Breast epithelium (tissue), 4 donors: ENCODE measurements around the gene ZNF70. TPM values are rescaled to one million over a fixed set of nuclear protein-coding genes. Genes with fewer than 3 reads are reported as not detected.

Experiments used
- DNase-seq, 2 donors: peaks; one replicate each; pipeline ENCODE4 v3.0.0-alpha.2; 2019; ENCODE audit warnings: low spot score in 2 of 2
- H3K27ac ChIP-seq, 2 donors: fragments of 200-600 bp; sonication (generic) in 1 of 2; one replicate each; pipeline ENCODE4 v1.5.1; 2016 to 2019; ENCODE audit warnings: mild to moderate bottlenecking in 1 of 2
- H3K27me3 ChIP-seq, 2 donors: fragments of 200-600 bp; sonication (generic) in 1 of 2; one replicate each; pipeline versions ENCODE4 v1.5.1 to v1.6.0; 2017 to 2019; ENCODE audit warnings: control low read depth in 1 of 2, mild to moderate bottlenecking in 1 of 2
- H3K36me3 ChIP-seq: fragments of 200-600 bp; one replicate; pipeline ENCODE4 v1.5.1; 2019
- H3K4me1 ChIP-seq, 2 donors: fragments of 200-600 bp; sonication (generic); one replicate each; pipeline ENCODE4 v1.5.1; 2016 to 2019; ENCODE audit warnings: control low read depth in 1 of 2
- H3K4me3 ChIP-seq, 3 donors: fragments of 200-600 bp; sonication (generic); 1 replicate in 2 of 3; 2 replicates in 1 of 3; pipeline ENCODE4 v1.5.1; 2016 to 2019; ENCODE audit warnings: mild to moderate bottlenecking in 3 of 3, moderate library complexity in 2 of 3
- H3K9me3 ChIP-seq, 2 donors: fragments of 200-600 bp; sonication (generic) in 1 of 2; one replicate each; pipeline ENCODE4 v1.5.1; 2016 to 2019; ENCODE audit warnings: control low read depth in 1 of 2
- POLR2A ChIP-seq: fragments of 450-650 bp; IDR thresholded peaks from one replicate; pipeline ENCODE4 v1.6.1; 2016; ENCODE audit warnings: antibody characterized with exemption, mild to moderate bottlenecking, moderate library complexity
- POLR2AphosphoS5 ChIP-seq, 3 donors: sonication (generic); formaldehyde crosslinking; IDR thresholded peaks; one replicate each; pipeline ENCODE4 v1.6.1; 2017; ENCODE audit warnings: antibody characterized with exemption in 3 of 3
- intact Hi-C: fragments of 100-400 bp; cut with DNase I; formaldehyde crosslinking; loops from one replicate; pipeline ENCODE4 v1.15.1; 2023; ENCODE audit warnings: low total_unique reads
- total RNA-seq, 3 donors: library from RNA; depleted of rRNA; stranded (reverse); fragments of >200 nt; gene quantifications; one replicate each; pipeline ENCODE4 v1.1.0, GENCODE V29; 2016
- TF ChIP-seq, protein P1 (sequence below), 3 donors: fragments of 450-650 bp; IDR thresholded peaks; one replicate each; pipeline ENCODE4 v1.5.1; 2016 to 2017; ENCODE audit warnings: antibody characterized with exemption in 3 of 3, mild to moderate bottlenecking in 3 of 3, moderate library complexity in 3 of 3

The ZNF70 gene
- total RNA-seq, 3 donors from 2014 or later = 3.2 to 4.6 (median 4.1) TPM

DNA sequence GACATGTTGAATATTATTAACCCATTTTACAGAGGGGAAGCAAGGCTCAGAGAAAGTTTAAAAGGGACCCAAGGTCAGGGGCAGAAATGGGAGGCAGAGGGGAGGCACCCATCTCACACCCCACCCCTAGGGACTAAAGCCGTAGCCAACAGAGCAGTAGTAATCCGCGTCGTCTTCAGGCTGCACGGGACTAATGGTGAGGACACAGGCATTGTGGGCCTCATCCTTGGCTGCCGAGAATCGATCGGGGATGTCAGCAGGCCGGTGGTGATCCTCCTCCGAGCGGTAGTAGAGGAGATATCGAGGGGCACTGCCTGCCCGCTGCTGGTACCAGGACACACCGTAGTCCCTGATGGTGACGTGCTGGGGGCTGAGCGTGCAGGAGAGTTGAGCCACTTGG is 1.8 kb upstream of the ZNF70 start:
- intact Hi-C loops = no loop called here
- DNase-seq = no peak
- H3K4me3 ChIP-seq = no peak overlapping the region
- no peaks in the 10 kb centered on the region for H3K36me3 ChIP-seq
- no peak overlapping the region for H3K27ac ChIP-seq
- no peaks in the 10 kb centered on the region for H3K27me3 ChIP-seq
- no peaks in the 10 kb centered on the region for H3K9me3 ChIP-seq
- no peaks in the 10 kb centered on the region for H3K4me1 ChIP-seq
- TF ChIP-seq POLR2AphosphoS5 (IDR thresholded peaks at IDR 0.05) (no peak), POLR2A (no peak)
- TF ChIP-seq, protein P1, sequence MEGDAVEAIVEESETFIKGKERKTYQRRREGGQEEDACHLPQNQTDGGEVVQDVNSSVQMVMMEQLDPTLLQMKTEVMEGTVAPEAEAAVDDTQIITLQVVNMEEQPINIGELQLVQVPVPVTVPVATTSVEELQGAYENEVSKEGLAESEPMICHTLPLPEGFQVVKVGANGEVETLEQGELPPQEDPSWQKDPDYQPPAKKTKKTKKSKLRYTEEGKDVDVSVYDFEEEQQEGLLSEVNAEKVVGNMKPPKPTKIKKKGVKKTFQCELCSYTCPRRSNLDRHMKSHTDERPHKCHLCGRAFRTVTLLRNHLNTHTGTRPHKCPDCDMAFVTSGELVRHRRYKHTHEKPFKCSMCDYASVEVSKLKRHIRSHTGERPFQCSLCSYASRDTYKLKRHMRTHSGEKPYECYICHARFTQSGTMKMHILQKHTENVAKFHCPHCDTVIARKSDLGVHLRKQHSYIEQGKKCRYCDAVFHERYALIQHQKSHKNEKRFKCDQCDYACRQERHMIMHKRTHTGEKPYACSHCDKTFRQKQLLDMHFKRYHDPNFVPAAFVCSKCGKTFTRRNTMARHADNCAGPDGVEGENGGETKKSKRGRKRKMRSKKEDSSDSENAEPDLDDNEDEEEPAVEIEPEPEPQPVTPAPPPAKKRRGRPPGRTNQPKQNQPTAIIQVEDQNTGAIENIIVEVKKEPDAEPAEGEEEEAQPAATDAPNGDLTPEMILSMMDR (IDR thresholded peaks at IDR 0.05) = no peak

DNA sequence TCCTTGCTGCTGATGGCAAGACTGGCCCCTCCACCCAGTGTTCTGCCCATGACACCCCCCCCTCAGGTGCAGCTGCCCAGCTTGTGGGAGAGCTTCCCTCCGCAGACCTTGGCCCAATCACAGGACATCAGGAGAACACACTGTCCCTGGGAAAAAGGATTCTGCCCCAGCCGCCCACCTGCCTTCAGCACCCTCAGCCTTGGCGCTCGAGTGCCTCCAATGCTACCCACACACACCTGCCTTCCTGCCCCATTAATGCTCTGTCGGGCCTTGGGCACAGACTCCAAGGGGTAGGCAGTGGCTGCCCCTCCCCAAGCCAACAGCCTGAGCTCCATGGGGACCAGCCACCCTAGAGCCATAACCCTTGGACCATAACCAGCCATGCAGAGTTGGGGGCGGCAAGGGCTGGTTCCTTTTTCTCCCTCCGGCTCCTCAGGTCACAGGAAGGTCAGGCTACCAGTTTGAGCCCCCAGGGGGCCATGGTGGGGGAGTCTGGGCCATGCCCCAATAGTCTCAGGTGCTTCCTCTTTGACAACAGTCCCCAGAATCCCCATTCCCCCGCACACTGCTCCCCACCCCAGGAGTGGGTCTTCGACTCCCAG is 1.3 kb upstream of the ZNF70 start:
- Histone ChIP-seq H3K9me3 (no peaks in the 10 kb centered on the region), H3K4me1 (no peaks in the 10 kb centered on the region), H3K27ac (peak overlapping the region in 1 of 2 donors; percentile 95), H3K27me3 (no peaks in the 10 kb centered on the region), H3K4me3 (peak overlapping the region in 1 of 3 donors; percentile 83), H3K36me3 (no peaks in the 10 kb centered on the region)
- TF ChIP-seq, protein P1 (IDR thresholded peaks at IDR 0.05) = no peak
- TF ChIP-seq POLR2A (no peak), POLR2AphosphoS5 (IDR thresholded peaks at IDR 0.05) (no peak)
- no peak for DNase-seq
- intact Hi-C loops = no loop called here

DNA sequence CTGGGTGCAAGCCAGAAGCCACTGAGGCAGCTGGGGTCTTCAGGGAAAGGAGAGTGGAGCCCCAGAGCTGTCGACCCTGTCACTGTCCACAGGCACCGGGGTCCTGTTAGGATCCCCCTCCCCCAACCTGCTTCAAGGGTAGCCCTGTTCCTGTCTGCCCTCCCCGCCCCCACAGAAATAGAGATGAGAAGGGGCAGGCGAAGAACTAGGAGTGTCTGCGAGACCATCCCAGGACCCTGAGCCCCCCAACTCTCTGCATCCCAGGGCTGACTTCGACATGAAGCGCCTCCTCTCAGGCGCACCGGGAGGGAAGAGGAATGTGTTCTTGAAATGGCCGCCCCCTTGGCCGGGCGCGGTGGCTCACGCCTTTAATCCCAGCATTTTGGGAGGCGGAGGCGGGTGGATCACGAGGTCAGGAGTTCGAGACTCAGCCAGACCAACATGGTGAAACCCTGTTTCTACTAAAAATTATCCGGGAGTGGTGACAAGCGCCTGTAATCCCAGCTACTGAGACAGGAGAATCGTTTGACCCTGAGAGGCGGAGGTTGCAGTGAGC is 607 bp upstream of the ZNF70 start:
- Histone ChIP-seq H3K4me3 (peak overlapping the region; percentile 64 to 83 (median 73)), H3K9me3 (no peaks in the 10 kb centered on the region), H3K27ac (peak overlapping the region; percentile 95), H3K27me3 (no peaks in the 10 kb centered on the region), H3K36me3 (no peaks in the 10 kb centered on the region), H3K4me1 (no peaks in the 10 kb centered on the region)
- intact Hi-C loops = no loop called here
- no peak for DNase-seq
- TF ChIP-seq, protein P1 (IDR thresholded peaks at IDR 0.05) = no peak
- TF ChIP-seq POLR2AphosphoS5 (IDR thresholded peaks at IDR 0.05) (no peak), POLR2A (no peak)

DNA sequence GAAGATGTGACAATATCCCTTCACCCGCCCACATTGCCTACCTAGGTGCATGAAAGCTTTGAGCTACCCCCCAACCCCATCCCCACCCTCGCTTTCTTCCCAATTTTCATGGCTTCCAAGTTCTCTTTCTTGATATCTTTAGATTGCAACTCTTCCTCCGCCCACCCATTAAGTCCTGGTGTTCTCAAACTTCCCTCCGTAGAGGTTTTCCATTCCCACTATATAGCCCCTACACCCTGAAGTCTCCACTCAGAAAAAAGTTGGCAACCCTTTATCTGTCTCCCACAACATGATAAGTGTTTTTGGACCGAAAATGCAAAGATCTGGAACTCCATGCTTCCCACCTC is 572 bp downstream of the ZNF70 start:
- Histone ChIP-seq H3K4me3 (peak overlapping the region; percentile 64 to 83 (median 73)), H3K27me3 (no peaks in the 10 kb centered on the region), H3K9me3 (no peaks in the 10 kb centered on the region), H3K4me1 (no peaks in the 10 kb centered on the region), H3K36me3 (no peaks in the 10 kb centered on the region), H3K27ac (peak overlapping the region; percentile 95)
- intact Hi-C loops = no loop called here
- no peak for DNase-seq
- no peak for TF ChIP-seq POLR2AphosphoS5 (IDR thresholded peaks at IDR 0.05)
- no peak for TF ChIP-seq POLR2A
- TF ChIP-seq, protein P1 (IDR thresholded peaks at IDR 0.05) = no peak

DNA sequence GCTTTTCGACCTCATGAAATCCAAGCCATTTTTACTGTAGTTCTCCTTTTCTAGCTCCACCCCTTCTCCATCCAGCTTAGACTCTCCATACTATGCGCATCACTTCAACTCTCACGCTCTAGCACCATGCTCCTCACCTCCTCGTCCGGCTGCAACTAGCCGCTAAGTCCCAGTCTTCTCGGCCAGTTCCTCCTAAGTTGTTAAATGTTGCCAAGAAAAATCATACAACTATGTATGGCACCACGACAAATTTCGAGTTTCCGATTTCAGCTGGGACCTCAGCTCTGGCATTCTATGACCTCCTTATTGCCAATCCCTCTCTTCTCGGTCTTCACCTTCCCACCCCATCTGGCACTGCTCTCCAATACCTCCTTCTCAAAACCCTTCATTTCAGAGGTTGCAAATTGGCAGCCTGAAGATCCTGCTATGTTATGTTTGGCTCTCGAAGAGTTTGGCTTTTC is 1.0 kb downstream of the ZNF70 start:
- no peaks in the 10 kb centered on the region for H3K27me3 ChIP-seq
- H3K36me3 ChIP-seq = no peaks in the 10 kb centered on the region
- H3K9me3 ChIP-seq = no peaks in the 10 kb centered on the region
- intact Hi-C loops = no loop called here
- H3K4me1 ChIP-seq = no peaks in the 10 kb centered on the region
- no peak for DNase-seq
- peak overlapping the region; percentile 95 for H3K27ac ChIP-seq
- TF ChIP-seq POLR2A (no peak), POLR2AphosphoS5 (IDR thresholded peaks at IDR 0.05) (no peak)
- TF ChIP-seq, protein P1 (IDR thresholded peaks at IDR 0.05) = no peak
- peak overlapping the region; percentile 64 to 83 (median 73) for H3K4me3 ChIP-seq
